AG04449 (cell line): ENCODE results near the gene VPS13D.
"Not testable (repeated sequence)": the region's sequence is repeated elsewhere in the genome, so short reads cannot be mapped to it uniquely, and the experiment has no call there.

Experiments
- CTCF ChIA-PET: fragments of 350-600 bp; formaldehyde crosslinking; extraction: SDS; loops from one replicate; lab custom pipeline; 2021; ENCODE audit warnings: antibody characterized with exemption; lab: Yijun Ruan, JAX
- POLR2A ChIA-PET: fragments of 400-600, 350-600 bp; formaldehyde crosslinking; extraction: SDS; loops from one replicate; lab custom pipeline; 2020; ENCODE audit warnings: antibody characterized with exemption, inconsistent platforms; lab: Yijun Ruan, JAX
- DNase-seq: peaks from one replicate; pipeline ENCODE4 v3.0.0-alpha.2; 2010; ENCODE audit warnings: low read depth, low spot score
- H3K4me3 ChIP-seq: 2 replicates; pipeline ENCODE4 v1.5.1; 2011; ENCODE audit warnings: low read depth, mild to moderate bottlenecking, control low read depth, low read length
- CTCF ChIP-seq: IDR thresholded peaks from one replicate; pipeline ENCODE4 v1.5.1; 2011; ENCODE audit warnings: mild to moderate bottlenecking, moderate library complexity, low read length, control low read depth, inconsistent platforms; ENCODE audit not compliant: insufficient read depth; ENCODE audit errors: missing control alignments

Gene VPS13D

GRCh38 chr1:12219800-12220199 lies 10.0 kb upstream of the VPS13D start:
- ChIA-PET CTCF (interaction anchor here (1.0 to 5.0 kb wide), 5 partner anchors 10 to 100 kb away, joined by 3 to 36 read pairs (median 11); partner anchors contain the start of gene VPS13D), POLR2A (no interaction called here)

GRCh38 chr1:12220890-12221289 lies 8.9 kb upstream of the VPS13D start:
- CTCF ChIA-PET: interaction anchor here (1.0 to 5.0 kb wide), 5 partner anchors 9 to 100 kb away, joined by 3 to 36 read pairs (median 11); partner anchors contain the start of gene VPS13D

More at GRCh38 chr1:12219800-12220199, 10.0 kb upstream of the VPS13D start:
- TF ChIP-seq CTCF: no peak
- DNase-seq: no peak
- no peak overlapping the region for H3K4me3 ChIP-seq

DNA sequence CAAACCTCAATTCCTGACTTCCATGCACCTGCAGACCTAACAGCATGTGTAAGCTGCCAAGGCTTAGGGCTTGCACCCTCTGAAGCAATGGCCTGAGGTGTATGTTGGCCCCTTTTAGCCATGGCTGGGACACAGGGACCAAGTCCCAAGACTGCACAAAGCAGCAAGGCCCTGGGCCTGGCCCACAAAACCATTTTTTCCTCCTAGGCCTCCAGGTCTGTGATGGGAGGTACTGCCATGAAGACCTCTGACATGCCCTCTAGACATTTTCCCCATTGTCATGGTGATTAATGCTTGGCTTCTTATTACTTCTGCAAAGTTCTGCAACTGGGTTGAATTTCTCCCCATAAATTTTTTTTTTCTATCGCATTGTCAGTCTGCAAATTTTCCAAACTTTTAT lies 7.1 kb upstream of the VPS13D start:
- DNase-seq, POLR2A ChIA-PET, H3K4me3 ChIP-seq: not testable (repeated sequence)
- CTCF ChIA-PET: interaction anchor here (2.8 kb wide), 1 partner anchor 13 kb away, joined by 11 read pairs; no protein-coding TSS in a partner anchor

More at GRCh38 chr1:12220890-12221289, 8.9 kb upstream of the VPS13D start:
- TF ChIP-seq CTCF: no peak
- no peak overlapping the region for H3K4me3 ChIP-seq
- POLR2A ChIA-PET: no interaction called here
- DNase-seq: no peak

- POLR2A ChIA-PET, H3K4me3 ChIP-seq, DNase-seq, CTCF ChIA-PET: not testable (repeated sequence)
These were observed 5.7 kb upstream of the VPS13D start for GRCh38 chr1:12224092-12224491.

DNA sequence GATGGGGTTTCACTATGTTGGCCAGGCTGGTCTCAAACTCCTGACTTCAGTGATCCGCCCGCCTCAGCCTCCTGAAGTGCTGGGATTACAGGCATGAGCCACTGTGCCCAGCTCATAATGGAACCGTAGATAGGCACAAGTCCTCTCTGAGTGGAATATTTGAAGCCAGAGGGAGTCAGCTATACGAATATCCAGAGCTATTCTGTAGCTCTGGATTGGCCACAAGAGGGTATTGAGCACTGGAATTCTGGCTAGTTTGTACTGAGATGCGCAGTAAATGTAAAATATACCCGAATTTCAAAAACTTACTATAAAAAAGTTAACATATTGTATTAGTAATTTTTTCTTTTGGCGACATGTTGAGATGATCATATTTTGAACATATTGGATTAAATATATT lies 851 bp upstream of the VPS13D start:
- ChIA-PET CTCF (interaction anchor here (0.7 to 5.7 kb wide), 23 partner anchors 9 to 430 kb away, joined by 3 to 35 read pairs (median 4); no protein-coding TSS in a partner anchor), POLR2A (no interaction called here)
- DNase-seq: no peak
- H3K4me3 ChIP-seq: no peak overlapping the region
- no peak for TF ChIP-seq CTCF

DNA sequence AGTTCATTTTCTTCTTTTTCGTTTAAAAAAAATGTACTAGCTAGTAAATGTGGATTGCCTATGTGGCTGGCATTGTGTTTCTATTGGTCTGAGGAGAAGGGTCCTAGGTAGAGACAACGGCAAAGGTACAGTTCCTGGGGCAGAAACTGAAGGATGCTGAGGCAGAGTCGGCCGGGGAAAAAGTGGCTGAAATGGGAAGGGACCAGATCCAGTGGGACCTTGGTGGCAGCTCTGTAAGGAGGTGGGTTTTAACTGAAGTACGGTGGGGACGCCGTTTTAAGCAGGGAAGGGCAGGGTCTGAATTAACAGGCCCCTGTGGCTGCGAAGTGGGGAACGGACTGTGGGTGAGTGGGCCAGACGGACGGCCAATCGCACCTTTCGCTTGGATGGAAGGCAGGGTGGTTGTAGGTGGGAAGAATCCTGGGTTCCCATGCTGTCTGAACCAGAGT lies 420 bp upstream of the VPS13D start:
- CTCF ChIA-PET: interaction anchor here (0.7 to 5.7 kb wide), 23 partner anchors 9 to 429 kb away, joined by 3 to 35 read pairs (median 4); no protein-coding TSS in a partner anchor
- H3K4me3 ChIP-seq: no peak overlapping the region

More for the DNA sequence above, 420 bp upstream of the VPS13D start:
- TF ChIP-seq CTCF: no peak
- no peak for DNase-seq
- POLR2A ChIA-PET: no interaction called here
